ENCODE measurements around the gene LOXL3. TPM values are rescaled to one million over a fixed set of nuclear protein-coding genes. Genes with fewer than 3 reads are reported as not detected.

The LOXL3 gene
- total and polyA plus RNA-seq, 2 of the 8 experiments (the other 6 are each of a cell fraction or from before 2014, with no cell fraction given) = 22.4 to 27.2 TPM

DNA sequence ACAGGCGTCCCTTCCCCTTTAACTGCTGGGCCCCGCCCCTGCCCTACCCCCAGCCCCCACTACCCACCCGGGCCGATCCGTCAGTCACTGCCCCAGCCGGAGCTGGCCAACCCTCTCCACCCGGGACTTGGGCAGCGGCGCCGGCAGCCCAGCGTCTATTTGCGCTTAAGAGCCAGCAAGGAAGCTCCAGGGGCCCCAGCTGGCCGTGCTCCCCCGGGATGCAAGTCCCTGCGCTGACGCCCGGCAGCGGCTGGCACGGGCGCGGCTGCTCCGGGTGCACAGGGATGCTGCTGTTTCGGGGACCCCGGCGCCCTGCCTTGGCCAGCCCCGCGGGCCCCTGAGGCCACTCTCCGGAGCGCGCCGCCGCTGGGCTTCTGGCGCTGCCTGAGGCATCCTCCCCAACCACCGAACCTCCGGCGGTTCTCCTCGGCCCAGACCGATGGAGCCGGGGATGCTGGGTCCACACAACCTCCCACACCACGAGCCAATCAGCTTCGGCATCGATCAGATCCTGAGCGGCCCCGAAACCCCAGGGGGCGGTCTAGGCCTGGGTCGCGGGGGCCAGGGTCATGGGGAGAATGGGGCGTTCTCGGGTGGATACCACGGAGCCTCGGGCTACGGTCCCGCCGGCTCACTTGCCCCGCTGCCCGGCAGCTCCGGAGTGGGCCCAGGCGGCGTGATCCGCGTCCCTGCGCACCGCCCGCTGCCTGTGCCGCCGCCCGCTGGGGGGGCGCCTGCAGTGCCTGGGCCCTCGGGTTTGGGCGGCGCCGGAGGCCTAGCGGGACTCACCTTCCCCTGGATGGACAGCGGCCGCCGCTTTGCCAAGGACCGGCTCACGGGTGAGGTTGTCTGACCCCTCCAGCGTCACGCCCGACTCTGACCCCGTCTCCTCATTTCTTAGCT, 39.1 kb downstream of the LOXL3 start, which contains the start of gene TLX2:
TLX2 (plus strand) TSS at position 83 of the 903 bp plus-strand sequence; CDS start at position 440, 357 bp downstream.
- H2BK12ac ChIP-seq (ENCODE audit: low read depth, low read length) = peak within 1 kb of the TSS; percentile 68; the same call in 1 of the 2 replicates
- POLR2A ChIA-PET (ENCODE audit: partially characterized antibody) = interaction anchor here (0.6 to 6.7 kb wide), 10 partner anchors 8 to 74 kb away, joined by 3 to 63 read pairs (median 5); partner anchors contain the start of genes AUP1, CCDC142, DQX1 and HTRA2
- peak within 1 kb of the TSS; percentile 63 to 88 for H3K4me2 ChIP-seq (ENCODE audit: insufficient read depth in 1 of 2, low read depth in 2 of 2, low read length in 2 of 2)
- H3K4me3 ChIP-seq (ENCODE audit: extremely low read depth in 1 of 4, insufficient read depth in 2 of 4, low read depth in 3 of 4, low read length in 4 of 4) = peak within 1 kb of the TSS; percentile 20 to 62 (median 28)
- H3K14ac ChIP-seq (ENCODE audit: insufficient read length) = no peak within 1 kb of the TSS
- H4K91ac ChIP-seq (replicated peaks; ENCODE audit: insufficient read length, low read length) = no peak within 1 kb of the TSS
- H2BK20ac ChIP-seq (ENCODE audit: low read length) = no peak within 1 kb of the TSS
- peaks cover 0 to 24% (median 10%) of the 10 kb centered on the region in 4 experiments; a peak in 6 of 7 replicates for H3K4me1 ChIP-seq (replicated peaks in 1 of 4; ENCODE audit: control insufficient read depth in 3 of 4, insufficient read depth in 4 of 4, low read length in 3 of 4)
- no peak within 1 kb of the TSS for H2AFZ ChIP-seq (ENCODE audit: low read length)
- peaks cover 0 to 19% (median 0%) of the 10 kb centered on the region in 4 experiments; a peak in 1 of 8 replicates for H3K36me3 ChIP-seq (ENCODE audit: control insufficient read depth in 2 of 4, insufficient read depth in 4 of 4, low read length in 3 of 4)
- FAIRE-seq (no peak), DNase-seq (ENCODE audit: low read depth in 1 of 2, low spot score in 2 of 2) (peak in 1 of 2 experiments; percentile 76)
- H3K56ac ChIP-seq (replicated peaks; ENCODE audit: insufficient read length, low read depth, low read length) = no peak within 1 kb of the TSS
- no peak within 1 kb of the TSS for H2BK5ac ChIP-seq (ENCODE audit: low read depth, low read length)
- no peak within 1 kb of the TSS for H2BK15ac ChIP-seq (ENCODE audit: low read length)
- H3K18ac ChIP-seq (ENCODE audit: extremely low read depth, low read length) = peak within 1 kb of the TSS; percentile 60; the same call in 1 of the 2 replicates
- no peaks in the 10 kb centered on the region for H3K79me2 ChIP-seq (ENCODE audit: control insufficient read depth in 1 of 2, insufficient read depth in 2 of 2, low read length in 2 of 2)
- H3K27ac ChIP-seq (ENCODE audit: low read depth, low read length) = no peak within 1 kb of the TSS
- no peak within 1 kb of the TSS for H3K4ac ChIP-seq (replicated peaks; ENCODE audit: insufficient read length, low read depth, low read length)
- H4K8ac ChIP-seq (ENCODE audit: extremely low read depth, insufficient read depth, low read length) = peak within 1 kb of the TSS; percentile 11; the same call in 1 of the 2 replicates
- H3K23me2 ChIP-seq (ENCODE audit: low read depth, low read length) = peaks cover 10% of the 10 kb centered on the region; the same call in 1 of the 2 replicates
- peaks cover 7 to 12% of the 10 kb centered on the region in 2 experiments for H3K9me3 ChIP-seq (ENCODE audit: insufficient read depth in 2 of 2, low read depth in 1 of 2, low read length in 1 of 2)
- WGBS, 2 experiments (ENCODE audit: extremely low coverage in 1 of 2, insufficient coverage in 1 of 2, insufficient read length in 1 of 2, insufficient replicate concordance in 2 of 2, low coverage in 1 of 2, low lambda C conversion rate in 2 of 2, missing lambda C conversion rate in 1 of 2) = 5% methylated on average over 64 of the region's 82 CpGs; no CpG with 5 or more reads in 1 of the 2 experiments
- H2AK5ac ChIP-seq (ENCODE audit: low read depth, low read length) = no peak within 1 kb of the TSS
- CTCF ChIA-PET (ENCODE audit: partially characterized antibody) = interaction anchor here (0.5 to 4.2 kb wide), 7 partner anchors 11 to 450 kb away, joined by 3 to 20 read pairs (median 6); partner anchors contain the start of gene DQX1
- no peak within 1 kb of the TSS for H4K5ac ChIP-seq (ENCODE audit: insufficient read length, low read depth, low read length)
- no peak within 1 kb of the TSS for H3K23ac ChIP-seq (ENCODE audit: insufficient read length)
- H4K20me1 ChIP-seq (replicated peaks in 1 of 2; ENCODE audit: control insufficient read depth in 1 of 2, insufficient read depth in 2 of 2, low read length in 2 of 2) = peaks cover 2 to 4% of the 10 kb centered on the region in 2 experiments
- peaks cover 81 to 100% (median 96%) of the 10 kb centered on the region in 4 experiments for H3K27me3 ChIP-seq (replicated peaks in 1 of 4; ENCODE audit: control insufficient read depth in 3 of 4, extremely low read depth in 1 of 4, insufficient read depth in 3 of 4, low read length in 3 of 4)
- no peak within 1 kb of the TSS for H3K9ac ChIP-seq (replicated peaks in 1 of 4; ENCODE audit: extremely low read depth in 1 of 4, low read depth in 3 of 4, low read length in 3 of 4)
- H2BK120ac ChIP-seq (replicated peaks; ENCODE audit: low read depth, low read length) = no peak within 1 kb of the TSS
- no peaks in the 10 kb centered on the region for H3K79me1 ChIP-seq (ENCODE audit: low read depth, low read length)
- TF ChIP-seq TCF12 (IDR thresholded peaks at IDR 0.05; ENCODE audit: low read depth, low read length) = no peak
